GM12878 (cell line): ENCODE measurements around the gene SLC39A11. TPM values are rescaled to one million over a fixed set of nuclear protein-coding genes. Genes with fewer than 3 reads are reported as not detected.

Experiments used
- ATAC-seq: fragments of 200-7000 bp; cut with Tn5 transposase; 3 replicates; pipeline ENCODE4 v1.9.1; 2020; ENCODE audit warnings: mild to moderate bottlenecking, moderate library complexity
- BruUV-seq: library from RNA; stranded (reverse); fragments of 400-500 nt; replicated peaks from 2 replicates; lab custom pipeline; 2021; lab: Mats Ljungman, UMichigan
- CTCF ChIA-PET: fragments of 300-600 bp; sonication (Branson Sonifier 250); formaldehyde crosslinking; extraction: SDS; loops from one replicate; lab custom pipeline; 2021; ENCODE audit warnings: inconsistent platforms; lab: Yijun Ruan, JAX
- POLR2A ChIA-PET: fragments of 350-600 bp; formaldehyde crosslinking; extraction: SDS; loops from one replicate; lab custom pipeline; 2021; ENCODE audit warnings: inconsistent platforms; lab: Charles Lee
- RAD21 ChIA-PET: fragments of 300-600 bp; sonication (Branson Sonifier 250); formaldehyde crosslinking; loops from one replicate; lab custom pipeline; 2023; ENCODE audit warnings: antibody characterized with exemption; ENCODE audit not compliant: unreplicated experiment; lab: Charles Lee
- SMC1A ChIA-PET: fragments of 300-600 bp; sonication (Branson Sonifier 250); formaldehyde crosslinking; loops from one replicate; lab custom pipeline; 2023; ENCODE audit not compliant: unreplicated experiment, uncharacterized antibody; lab: Charles Lee
- DNase-seq: peaks from one replicate; pipeline ENCODE4 v3.0.0-alpha.2; 2011; ENCODE audit warnings: low read depth, low spot score
- FAIRE-seq: peaks from 3 replicates; lab custom pipeline; 2011; peaks lifted over from hg19 to GRCh38; lab: Jason Lieb, UNC
- H2AFZ ChIP-seq: 2 replicates; pipeline ENCODE4 v1.6.0; 2011; ENCODE audit warnings: low read depth, low read length, control low read depth; ENCODE audit not compliant: control insufficient read depth
- H3K27ac ChIP-seq: 2 replicates; pipeline ENCODE4 v1.5.1; 2011; ENCODE audit warnings: control low read depth; ENCODE audit not compliant: control insufficient read depth, insufficient read depth
- H3K27me3 ChIP-seq, 2 experiments: replicated peaks in 1 of 2; 2 replicates each; pipeline versions ENCODE4 v1.6.0 to v1.6.1; 2011; ENCODE audit warnings: low read length in 1 of 2; ENCODE audit not compliant: control insufficient read depth in 2 of 2, insufficient read depth in 2 of 2
- H3K36me3 ChIP-seq, 2 experiments: 2 replicates each; pipeline ENCODE4 v1.5.1; 2011; ENCODE audit warnings: low read length in 1 of 2; ENCODE audit not compliant: control insufficient read depth in 2 of 2, insufficient read depth in 2 of 2
- H3K4me1 ChIP-seq: 2 replicates; pipeline ENCODE4 v1.6.1; 2011; ENCODE audit warnings: mild to moderate bottlenecking, low read length, moderate library complexity, mixed read lengths; ENCODE audit not compliant: control insufficient read depth, insufficient read depth
- H3K4me2 ChIP-seq: 2 replicates; pipeline ENCODE4 v1.6.0; 2011; ENCODE audit warnings: control low read depth; ENCODE audit not compliant: control insufficient read depth, insufficient read depth
- H3K4me3 ChIP-seq: fragments of 200-600 bp; sonication (generic); 2 replicates; pipeline ENCODE4 v1.5.1; 2016
- H3K79me2 ChIP-seq: 2 replicates; pipeline ENCODE4 v1.6.0; 2011; ENCODE audit warnings: low read length; ENCODE audit not compliant: control insufficient read depth, insufficient read depth
- H3K9ac ChIP-seq: 2 replicates; pipeline ENCODE4 v1.8.0; 2011; ENCODE audit warnings: low read length, control low read depth, mixed read lengths; ENCODE audit not compliant: control insufficient read depth, insufficient read depth
- H3K9me3 ChIP-seq: replicated peaks from 3 replicates; pipeline ENCODE4 v1.5.1; 2011; ENCODE audit warnings: mild to moderate bottlenecking, low read length; ENCODE audit not compliant: control insufficient read depth, insufficient read depth
- H4K20me1 ChIP-seq: 2 replicates; pipeline ENCODE4 v1.6.0; 2011; ENCODE audit not compliant: control insufficient read depth, insufficient read depth
- CREM ChIP-seq: IDR thresholded peaks from 2 replicates; pipeline ENCODE4 v1.6.1; 2014; ENCODE audit warnings: antibody characterized with exemption, low read depth
- E2F8 ChIP-seq: fragments of 450-650 bp; IDR thresholded peaks from 2 replicates; pipeline ENCODE4 v1.6.1; 2018; ENCODE audit warnings: mild to moderate bottlenecking, low read depth, moderate library complexity; ENCODE audit not compliant: partially characterized antibody
- MTA2 ChIP-seq: fragments of 450-650 bp; IDR thresholded peaks from 2 replicates; pipeline ENCODE4 v1.6.1; 2016; ENCODE audit warnings: low read depth, mild to moderate bottlenecking, moderate library complexity
- NR2F1 ChIP-seq: fragments of 450-650 bp; conservative IDR thresholded peaks from 2 replicates; pipeline ENCODE4 v1.6.1; 2017; ENCODE audit warnings: mild to moderate bottlenecking
- SIX5 ChIP-seq: IDR thresholded peaks from 2 replicates; pipeline ENCODE4 v1.6.1; 2011; ENCODE audit warnings: mild to moderate bottlenecking, low read depth, low read length, moderate library complexity; ENCODE audit not compliant: severe bottlenecking
- SPI1 ChIP-seq: IDR thresholded peaks from 2 replicates; pipeline ENCODE4 v1.6.1; 2011; ENCODE audit warnings: low read depth, mild to moderate bottlenecking, low read length, moderate library complexity, borderline replicate concordance; ENCODE audit not compliant: insufficient read depth
- WRNIP1 ChIP-seq: IDR thresholded peaks from 2 replicates; pipeline ENCODE4 v1.6.1; 2011; ENCODE audit warnings: low read depth, low read length, improper control_type of control experiment, borderline replicate concordance
- YBX1 ChIP-seq: fragments of 450-650 bp; IDR thresholded peaks from 2 replicates; pipeline ENCODE4 v1.6.1; 2016; ENCODE audit warnings: antibody characterized with exemption
- ZBTB33 ChIP-seq: fragments of 450-650 bp; IDR thresholded peaks from 2 replicates; pipeline ENCODE4 v1.6.1; 2017; ENCODE audit warnings: mild to moderate bottlenecking
- ZNF622 ChIP-seq: fragments of 450-650 bp; IDR thresholded peaks from 2 replicates; pipeline ENCODE4 v1.6.1; 2017; ENCODE audit warnings: mild to moderate bottlenecking, inconsistent platforms
- WGBS: methylation state at CpG from one replicate; pipeline ENCODE4 v1.1.6; 2016; ENCODE audit warnings: low lambda C conversion rate; ENCODE audit not compliant: insufficient replicate concordance, insufficient coverage; ENCODE audit errors: missing lambda C conversion rate; 5-methylcytosine and 5-hydroxymethylcytosine counted together
- in situ Hi-C: fragments of 300-500 bp; cut with MboI; formaldehyde crosslinking; loops from 9 replicates; pipeline ENCODE4 v1.14.3; 2018; ENCODE audit warnings: mixed read lengths
- intact Hi-C: fragments of 100-400 bp; cut with micrococcal nuclease; formaldehyde crosslinking; loops from one replicate; pipeline ENCODE4 v1.14.2; 2022; ENCODE audit not compliant: unreplicated experiment
- polyA plus RNA-seq, 11 experiments: library from polyadenylated mRNA; depleted of rRNA in 4 of 11; unstranded in 6 of 11; stranded (reverse) in 5 of 11; fragments of >200 nt; fragmentation: Nextera tagmentation in 4 of 11; fragmentation: Illumina TruSeq in 1 of 11; extraction: Ambion mirVana in 4 of 11; extraction: Trizol in 1 of 11; gene quantifications; 1 replicate in 1 of 11; 2 replicates in 10 of 11; pipeline versions ENCODE4 v1.2.1 to v1.2.3, GENCODE V29; 2011 to 2016; ENCODE audit warnings: inconsistent platforms in 2 of 11, missing spikeins in 2 of 11, low read depth in 1 of 11
- total RNA-seq, 4 experiments: library from RNA; depleted of rRNA in 3 of 4; stranded (reverse); fragments of >200 nt in 3 of 4; fragmentation: Illumina TruSeq in 1 of 4; extraction: Trizol in 1 of 4; gene quantifications; 2 replicates each; pipeline versions ENCODE4 v1.2.1 to v1.2.3, GENCODE V29; 2013 to 2021
- TF ChIP-seq, protein P1 (sequence below): fragments of 450-650 bp; IDR thresholded peaks from 2 replicates; pipeline ENCODE4 v1.6.1; 2017; ENCODE audit warnings: mild to moderate bottlenecking, moderate library complexity
- TF ChIP-seq, protein P2 (sequence below): IDR thresholded peaks from 2 replicates; pipeline ENCODE4 v1.6.1; 2012; ENCODE audit warnings: low read depth, low read length, improper control_type of control experiment
- TF ChIP-seq, protein P3 (sequence below): fragments of 150-350 bp; IDR thresholded peaks from 2 replicates; pipeline ENCODE4 v1.6.1; 2014; ENCODE audit warnings: mild to moderate bottlenecking, low read depth, low read length

The SLC39A11 gene
- total and polyA plus RNA-seq, 10 of the 15 experiments (the other 5 are each of a cell fraction or from before 2014, with no cell fraction given): 8.6 to 23.8 (median 14.0) TPM

DNA sequence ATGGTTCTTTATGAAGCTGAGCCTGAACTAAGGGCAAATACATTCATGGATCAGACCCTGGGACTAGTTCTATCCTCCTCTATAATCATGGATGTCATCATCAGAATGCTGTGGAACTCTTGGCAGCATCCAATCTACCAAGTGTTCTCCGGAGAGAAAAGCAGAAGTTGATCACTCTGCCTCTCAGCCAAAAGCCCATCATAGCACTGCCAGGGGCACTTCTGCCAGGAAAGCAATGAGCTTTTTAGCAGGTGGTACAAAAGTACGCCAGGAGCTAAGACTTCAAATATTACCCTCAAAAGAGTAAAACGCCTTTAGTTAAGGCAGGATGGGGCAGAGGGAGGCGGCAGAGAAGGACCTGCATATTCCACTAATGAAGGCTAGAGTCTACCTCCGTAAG is 279.0 kb downstream of the SLC39A11 start:
- ChIA-PET CTCF (no interaction called here), POLR2A (no interaction called here), SMC1A (interaction anchor here (1.1 kb wide), 1 partner anchor 118 kb away, joined by 3 read pairs; no protein-coding TSS in a partner anchor), RAD21 (no interaction called here)
- H3K4me2 ChIP-seq: no peak overlapping the region
- ATAC-seq (no peak), DNase-seq (no peak), FAIRE-seq (no peak)
- no peak overlapping the region for H3K27ac ChIP-seq
- H3K36me3 ChIP-seq: peaks cover 0 to 7% of the 10 kb centered on the region in 2 experiments; a peak in 1 of 4 replicates
- in situ Hi-C loops: no loop called here
- no peaks in the 10 kb centered on the region for H3K27me3 ChIP-seq
- over 99% methylated on average over 5 of the region's 5 CpGs for WGBS
- H3K4me3 ChIP-seq: no peak overlapping the region
- H4K20me1 ChIP-seq: no peaks in the 10 kb centered on the region
- H3K4me1 ChIP-seq: no peaks in the 10 kb centered on the region
- H3K9me3 ChIP-seq: peaks cover 3% of the 10 kb centered on the region; the same call in 2 of the 3 replicates
- H3K9ac ChIP-seq: no peak overlapping the region
- no peaks in the 10 kb centered on the region for H3K79me2 ChIP-seq
- H2AFZ ChIP-seq: no peak overlapping the region
- intact Hi-C loops: no loop called here
- no TSS peak for BruUV-seq
- TF ChIP-seq, protein P1, sequence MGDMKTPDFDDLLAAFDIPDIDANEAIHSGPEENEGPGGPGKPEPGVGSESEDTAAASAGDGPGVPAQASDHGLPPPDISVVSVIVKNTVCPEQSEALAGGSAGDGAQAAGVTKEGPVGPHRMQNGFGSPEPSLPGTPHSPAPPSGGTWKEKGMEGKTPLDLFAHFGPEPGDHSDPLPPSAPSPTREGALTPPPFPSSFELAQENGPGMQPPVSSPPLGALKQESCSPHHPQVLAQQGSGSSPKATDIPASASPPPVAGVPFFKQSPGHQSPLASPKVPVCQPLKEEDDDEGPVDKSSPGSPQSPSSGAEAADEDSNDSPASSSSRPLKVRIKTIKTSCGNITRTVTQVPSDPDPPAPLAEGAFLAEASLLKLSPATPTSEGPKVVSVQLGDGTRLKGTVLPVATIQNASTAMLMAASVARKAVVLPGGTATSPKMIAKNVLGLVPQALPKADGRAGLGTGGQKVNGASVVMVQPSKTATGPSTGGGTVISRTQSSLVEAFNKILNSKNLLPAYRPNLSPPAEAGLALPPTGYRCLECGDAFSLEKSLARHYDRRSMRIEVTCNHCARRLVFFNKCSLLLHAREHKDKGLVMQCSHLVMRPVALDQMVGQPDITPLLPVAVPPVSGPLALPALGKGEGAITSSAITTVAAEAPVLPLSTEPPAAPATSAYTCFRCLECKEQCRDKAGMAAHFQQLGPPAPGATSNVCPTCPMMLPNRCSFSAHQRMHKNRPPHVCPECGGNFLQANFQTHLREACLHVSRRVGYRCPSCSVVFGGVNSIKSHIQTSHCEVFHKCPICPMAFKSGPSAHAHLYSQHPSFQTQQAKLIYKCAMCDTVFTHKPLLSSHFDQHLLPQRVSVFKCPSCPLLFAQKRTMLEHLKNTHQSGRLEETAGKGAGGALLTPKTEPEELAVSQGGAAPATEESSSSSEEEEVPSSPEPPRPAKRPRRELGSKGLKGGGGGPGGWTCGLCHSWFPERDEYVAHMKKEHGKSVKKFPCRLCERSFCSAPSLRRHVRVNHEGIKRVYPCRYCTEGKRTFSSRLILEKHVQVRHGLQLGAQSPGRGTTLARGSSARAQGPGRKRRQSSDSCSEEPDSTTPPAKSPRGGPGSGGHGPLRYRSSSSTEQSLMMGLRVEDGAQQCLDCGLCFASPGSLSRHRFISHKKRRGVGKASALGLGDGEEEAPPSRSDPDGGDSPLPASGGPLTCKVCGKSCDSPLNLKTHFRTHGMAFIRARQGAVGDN: no peak
- TF ChIP-seq, protein P2, sequence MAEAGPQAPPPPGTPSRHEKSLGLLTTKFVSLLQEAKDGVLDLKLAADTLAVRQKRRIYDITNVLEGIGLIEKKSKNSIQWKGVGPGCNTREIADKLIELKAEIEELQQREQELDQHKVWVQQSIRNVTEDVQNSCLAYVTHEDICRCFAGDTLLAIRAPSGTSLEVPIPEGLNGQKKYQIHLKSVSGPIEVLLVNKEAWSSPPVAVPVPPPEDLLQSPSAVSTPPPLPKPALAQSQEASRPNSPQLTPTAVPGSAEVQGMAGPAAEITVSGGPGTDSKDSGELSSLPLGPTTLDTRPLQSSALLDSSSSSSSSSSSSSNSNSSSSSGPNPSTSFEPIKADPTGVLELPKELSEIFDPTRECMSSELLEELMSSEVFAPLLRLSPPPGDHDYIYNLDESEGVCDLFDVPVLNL: no peak
- TF ChIP-seq, protein P3, sequence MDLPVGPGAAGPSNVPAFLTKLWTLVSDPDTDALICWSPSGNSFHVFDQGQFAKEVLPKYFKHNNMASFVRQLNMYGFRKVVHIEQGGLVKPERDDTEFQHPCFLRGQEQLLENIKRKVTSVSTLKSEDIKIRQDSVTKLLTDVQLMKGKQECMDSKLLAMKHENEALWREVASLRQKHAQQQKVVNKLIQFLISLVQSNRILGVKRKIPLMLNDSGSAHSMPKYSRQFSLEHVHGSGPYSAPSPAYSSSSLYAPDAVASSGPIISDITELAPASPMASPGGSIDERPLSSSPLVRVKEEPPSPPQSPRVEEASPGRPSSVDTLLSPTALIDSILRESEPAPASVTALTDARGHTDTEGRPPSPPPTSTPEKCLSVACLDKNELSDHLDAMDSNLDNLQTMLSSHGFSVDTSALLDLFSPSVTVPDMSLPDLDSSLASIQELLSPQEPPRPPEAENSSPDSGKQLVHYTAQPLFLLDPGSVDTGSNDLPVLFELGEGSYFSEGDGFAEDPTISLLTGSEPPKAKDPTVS: no peak
- no peak for TF ChIP-seq ZBTB33
- TF ChIP-seq WRNIP1: no peak
- TF ChIP-seq CREM: no peak
- no peak for TF ChIP-seq SIX5
- no peak for TF ChIP-seq NR2F1
- TF ChIP-seq SPI1: no peak
- no peak for TF ChIP-seq ZNF622
- no peak for TF ChIP-seq MTA2
- no peak for TF ChIP-seq YBX1
- TF ChIP-seq E2F8: no peak
